ENCODE measurements around the gene NELFB. TPM values are rescaled to one million over a fixed set of nuclear protein-coding genes. Genes with fewer than 3 reads are reported as not detected.

NELFB gene
- polyA plus RNA-seq, 1 donor from 2014 or later: 64.7 TPM

DNA sequence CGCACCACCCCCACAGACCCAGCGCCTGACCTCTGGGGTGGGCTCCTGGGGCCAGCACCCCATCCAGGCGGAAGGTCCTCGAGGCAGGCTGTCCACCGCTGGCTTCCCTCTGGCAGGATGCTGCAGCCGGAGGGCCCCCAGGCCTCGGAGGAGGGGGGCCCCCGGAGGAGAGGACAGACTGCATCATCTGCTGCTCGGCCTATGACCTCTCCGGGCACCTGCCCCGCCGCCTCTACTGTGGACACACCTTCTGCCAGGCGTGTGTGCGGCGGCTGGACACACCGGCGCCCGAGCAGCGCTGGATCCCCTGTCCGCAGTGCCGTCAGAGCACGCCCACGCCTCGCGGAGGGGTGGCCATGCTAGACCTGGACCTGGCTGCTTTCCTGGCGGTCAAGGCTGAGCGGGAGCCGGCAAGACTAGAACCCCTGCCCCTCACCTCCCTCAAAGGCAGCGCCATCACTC, 26.6 kb upstream of the NELFB start:
- Histone ChIP-seq H4K20me1 (ENCODE audit: insufficient read depth) (no peaks in the 10 kb centered on the region), H3K79me2 (replicated peaks; ENCODE audit: insufficient read depth, low read length) (no peaks in the 10 kb centered on the region), H3K9ac (ENCODE audit: low read length) (no peak overlapping the region), H3K9me2 (ENCODE audit: insufficient read depth, low read length) (no peaks in the 10 kb centered on the region), H2AFZ (ENCODE audit: low read depth, low read length) (no peak overlapping the region), H3K4me2 (ENCODE audit: low read length) (no peak overlapping the region), H3K36me3 (ENCODE audit: insufficient read depth, low read length) (no peaks in the 10 kb centered on the region), H3K27me3 (ENCODE audit: insufficient read depth, low read depth, low read length) (no peaks in the 10 kb centered on the region), H3K4me3 (ENCODE audit: low read length) (no peak overlapping the region), H3K9me3 (ENCODE audit: low read length) (no peaks in the 10 kb centered on the region), H3K27ac (ENCODE audit: low read length) (no peak overlapping the region), H3F3A (ENCODE audit: insufficient read depth, low read length, poor library complexity, severe bottlenecking) (no peaks in the 10 kb centered on the region)
- no peak for TF ChIP-seq RAD21 (conservative IDR thresholded peaks at IDR 0.05)
- no peak for TF ChIP-seq POLR2AphosphoS5 (IDR thresholded peaks at IDR 0.05)
- TF ChIP-seq TAF1 (IDR thresholded peaks at IDR 0.05; ENCODE audit: low read depth): no peak
- TF ChIP-seq, protein P1, sequence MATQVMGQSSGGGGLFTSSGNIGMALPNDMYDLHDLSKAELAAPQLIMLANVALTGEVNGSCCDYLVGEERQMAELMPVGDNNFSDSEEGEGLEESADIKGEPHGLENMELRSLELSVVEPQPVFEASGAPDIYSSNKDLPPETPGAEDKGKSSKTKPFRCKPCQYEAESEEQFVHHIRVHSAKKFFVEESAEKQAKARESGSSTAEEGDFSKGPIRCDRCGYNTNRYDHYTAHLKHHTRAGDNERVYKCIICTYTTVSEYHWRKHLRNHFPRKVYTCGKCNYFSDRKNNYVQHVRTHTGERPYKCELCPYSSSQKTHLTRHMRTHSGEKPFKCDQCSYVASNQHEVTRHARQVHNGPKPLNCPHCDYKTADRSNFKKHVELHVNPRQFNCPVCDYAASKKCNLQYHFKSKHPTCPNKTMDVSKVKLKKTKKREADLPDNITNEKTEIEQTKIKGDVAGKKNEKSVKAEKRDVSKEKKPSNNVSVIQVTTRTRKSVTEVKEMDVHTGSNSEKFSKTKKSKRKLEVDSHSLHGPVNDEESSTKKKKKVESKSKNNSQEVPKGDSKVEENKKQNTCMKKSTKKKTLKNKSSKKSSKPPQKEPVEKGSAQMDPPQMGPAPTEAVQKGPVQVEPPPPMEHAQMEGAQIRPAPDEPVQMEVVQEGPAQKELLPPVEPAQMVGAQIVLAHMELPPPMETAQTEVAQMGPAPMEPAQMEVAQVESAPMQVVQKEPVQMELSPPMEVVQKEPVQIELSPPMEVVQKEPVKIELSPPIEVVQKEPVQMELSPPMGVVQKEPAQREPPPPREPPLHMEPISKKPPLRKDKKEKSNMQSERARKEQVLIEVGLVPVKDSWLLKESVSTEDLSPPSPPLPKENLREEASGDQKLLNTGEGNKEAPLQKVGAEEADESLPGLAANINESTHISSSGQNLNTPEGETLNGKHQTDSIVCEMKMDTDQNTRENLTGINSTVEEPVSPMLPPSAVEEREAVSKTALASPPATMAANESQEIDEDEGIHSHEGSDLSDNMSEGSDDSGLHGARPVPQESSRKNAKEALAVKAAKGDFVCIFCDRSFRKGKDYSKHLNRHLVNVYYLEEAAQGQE (IDR thresholded peaks at IDR 0.05; ENCODE audit: borderline replicate concordance): no peak
- TF ChIP-seq EP300 (conservative IDR thresholded peaks at IDR 0.05; ENCODE audit: poor library complexity, severe bottlenecking): no peak
- TF ChIP-seq EZH2 (IDR thresholded peaks at IDR 0.05; ENCODE audit: borderline replicate concordance, insufficient read depth, low read length, poor library complexity, severe bottlenecking): no peak

DNA sequence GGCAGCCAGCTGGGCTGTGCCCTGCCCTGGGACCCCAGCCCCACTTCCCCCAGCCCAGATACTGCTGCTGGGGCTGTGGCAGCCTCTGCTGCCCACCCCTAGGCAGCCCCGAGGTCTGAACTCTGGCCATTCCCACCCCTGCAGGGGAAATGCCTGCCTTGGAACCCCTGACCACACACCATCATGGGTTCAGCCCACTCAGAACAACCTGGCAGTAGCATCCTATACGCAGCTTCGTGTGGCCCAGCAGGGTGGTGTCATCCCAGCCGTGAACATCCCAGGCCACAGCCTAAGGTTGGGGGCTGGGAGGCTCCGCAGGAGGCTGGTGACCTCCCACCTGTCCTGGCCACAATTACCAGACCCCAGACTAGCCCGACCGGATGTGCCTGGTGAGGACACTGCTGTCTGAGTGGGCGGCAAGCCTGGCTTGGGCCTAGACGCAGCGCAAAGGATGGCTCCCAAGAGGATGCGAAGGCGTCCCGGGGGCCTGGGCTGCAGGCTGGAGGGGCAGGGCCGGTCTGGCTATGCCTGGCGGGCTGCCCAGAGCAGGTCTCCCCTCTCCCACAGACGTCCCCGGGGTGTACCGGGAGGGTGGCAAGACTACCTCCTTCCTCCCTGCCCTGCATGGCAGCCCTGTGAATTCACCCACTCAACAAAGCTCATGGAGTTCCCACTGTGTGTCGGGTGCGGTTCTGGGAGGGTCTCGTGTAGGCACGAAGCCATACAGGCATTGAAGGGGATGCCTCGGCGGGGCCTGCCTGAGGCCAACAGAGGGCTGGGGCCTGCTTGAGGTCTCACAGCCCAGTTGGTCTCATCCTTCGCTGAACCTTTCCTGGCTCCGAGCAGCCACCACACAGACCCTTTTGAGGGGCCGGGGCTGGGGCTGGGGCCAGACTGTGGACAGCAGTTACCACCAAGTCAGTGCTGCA, 25.9 kb upstream of the NELFB start:
- no peak for TF ChIP-seq SMC3 (conservative IDR thresholded peaks at IDR 0.05; ENCODE audit: poor library complexity)
- no peak for TF ChIP-seq EZH2 (IDR thresholded peaks at IDR 0.05; ENCODE audit: borderline replicate concordance, insufficient read depth, low read length, poor library complexity, severe bottlenecking)
- TF ChIP-seq TAF1 (IDR thresholded peaks at IDR 0.05; ENCODE audit: low read depth): no peak
- TF ChIP-seq, protein P1 (IDR thresholded peaks at IDR 0.05; ENCODE audit: borderline replicate concordance): no peak
- no peak for TF ChIP-seq RAD21 (conservative IDR thresholded peaks at IDR 0.05)
- no peak for TF ChIP-seq POLR2AphosphoS5 (IDR thresholded peaks at IDR 0.05)
- TF ChIP-seq EP300 (conservative IDR thresholded peaks at IDR 0.05; ENCODE audit: poor library complexity, severe bottlenecking): no peak
- no peak for TF ChIP-seq MXI1 (conservative IDR thresholded peaks at IDR 0.05; ENCODE audit: poor library complexity, severe bottlenecking)
- TF ChIP-seq, protein P2, sequence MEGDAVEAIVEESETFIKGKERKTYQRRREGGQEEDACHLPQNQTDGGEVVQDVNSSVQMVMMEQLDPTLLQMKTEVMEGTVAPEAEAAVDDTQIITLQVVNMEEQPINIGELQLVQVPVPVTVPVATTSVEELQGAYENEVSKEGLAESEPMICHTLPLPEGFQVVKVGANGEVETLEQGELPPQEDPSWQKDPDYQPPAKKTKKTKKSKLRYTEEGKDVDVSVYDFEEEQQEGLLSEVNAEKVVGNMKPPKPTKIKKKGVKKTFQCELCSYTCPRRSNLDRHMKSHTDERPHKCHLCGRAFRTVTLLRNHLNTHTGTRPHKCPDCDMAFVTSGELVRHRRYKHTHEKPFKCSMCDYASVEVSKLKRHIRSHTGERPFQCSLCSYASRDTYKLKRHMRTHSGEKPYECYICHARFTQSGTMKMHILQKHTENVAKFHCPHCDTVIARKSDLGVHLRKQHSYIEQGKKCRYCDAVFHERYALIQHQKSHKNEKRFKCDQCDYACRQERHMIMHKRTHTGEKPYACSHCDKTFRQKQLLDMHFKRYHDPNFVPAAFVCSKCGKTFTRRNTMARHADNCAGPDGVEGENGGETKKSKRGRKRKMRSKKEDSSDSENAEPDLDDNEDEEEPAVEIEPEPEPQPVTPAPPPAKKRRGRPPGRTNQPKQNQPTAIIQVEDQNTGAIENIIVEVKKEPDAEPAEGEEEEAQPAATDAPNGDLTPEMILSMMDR (IDR thresholded peaks at IDR 0.05; ENCODE audit: poor library complexity, severe bottlenecking): no peak
- no peak overlapping the region for H3K27ac ChIP-seq (ENCODE audit: low read length)

More for the DNA sequence above, 25.9 kb upstream of the NELFB start:
- H3K9me2 ChIP-seq (ENCODE audit: insufficient read depth, low read length): no peaks in the 10 kb centered on the region
- no peak overlapping the region for H3K9ac ChIP-seq (ENCODE audit: low read length)
- H3K79me2 ChIP-seq (replicated peaks; ENCODE audit: insufficient read depth, low read length): no peaks in the 10 kb centered on the region
- H3K36me3 ChIP-seq (ENCODE audit: insufficient read depth, low read length): no peaks in the 10 kb centered on the region
- H3K4me2 ChIP-seq (ENCODE audit: low read length): no peak overlapping the region
- H3K9me3 ChIP-seq (ENCODE audit: low read length): no peaks in the 10 kb centered on the region
- no peaks in the 10 kb centered on the region for H3F3A ChIP-seq (ENCODE audit: insufficient read depth, low read length, poor library complexity, severe bottlenecking)
- H2AFZ ChIP-seq (ENCODE audit: low read depth, low read length): no peak overlapping the region
- no peaks in the 10 kb centered on the region for H4K20me1 ChIP-seq (ENCODE audit: insufficient read depth)
- H3K4me3 ChIP-seq (ENCODE audit: low read length): no peak overlapping the region
- no peaks in the 10 kb centered on the region for H3K27me3 ChIP-seq (ENCODE audit: insufficient read depth, low read depth, low read length)
